A673 (cell line): ENCODE data around the gene B4GALT6.

Experiments used
- CTCF ChIP-seq: fragments of 300-800, 200-600 bp; sonication (generic); conservative IDR thresholded peaks from 2 replicates; pipeline ENCODE4 v1.5.1; 2017; ENCODE audit warnings: low read depth, mild to moderate bottlenecking, antibody characterized with exemption, low read length, moderate library complexity, mixed read lengths
- EZH2 ChIP-seq: fragments of 200-600 bp; sonication (generic); IDR thresholded peaks from 2 replicates; pipeline ENCODE4 v1.6.1; 2017; ENCODE audit warnings: borderline replicate concordance, low read depth, mild to moderate bottlenecking, mixed read lengths, antibody characterized with exemption, low read length; ENCODE audit not compliant: poor library complexity, severe bottlenecking

GRCh38 chr18:31577195-31577594 is 107.2 kb downstream of the B4GALT6 start:
- TF ChIP-seq CTCF, result no peak
- TF ChIP-seq EZH2, result no peak
